Neural progenitor cell (in vitro differentiated cells): ENCODE data around the gene SLC15A3. TPM values are rescaled to one million over a fixed set of nuclear protein-coding genes. Genes with fewer than 3 reads are reported as not detected.

ENCODE experiments used
- DNase-seq: peaks from one replicate; pipeline ENCODE4 v3.0.0-alpha.2; 2016; ENCODE audit warnings: low spot score
- H2AFZ ChIP-seq: fragments of 200-600 bp; sonication (generic); replicated peaks from 2 replicates; pipeline ENCODE4 v1.6.1; 2016; ENCODE audit warnings: antibody characterized with exemption
- H3F3A ChIP-seq: fragments of 200-600 bp; sonication (generic); 2 replicates; pipeline ENCODE4 v1.6.1; 2016; ENCODE audit warnings: antibody characterized with exemption, low read depth
- H3K27ac ChIP-seq: fragments of 200-600 bp; sonication (generic); 2 replicates; pipeline ENCODE4 v1.5.1; 2016; ENCODE audit warnings: mild to moderate bottlenecking
- H3K27me3 ChIP-seq: fragments of 200-600 bp; sonication (generic); 2 replicates; pipeline ENCODE4 v1.6.1; 2016; ENCODE audit warnings: mild to moderate bottlenecking, moderate library complexity
- H3K36me3 ChIP-seq: fragments of 200-600 bp; sonication (generic); 2 replicates; pipeline ENCODE4 v1.5.1; 2016
- H3K4me1 ChIP-seq: fragments of 200-600 bp; sonication (generic); 2 replicates; pipeline ENCODE4 v1.6.1; 2016; ENCODE audit warnings: mixed run types
- H3K4me2 ChIP-seq: fragments of 200-600 bp; sonication (generic); 2 replicates; pipeline ENCODE4 v1.6.1; 2016
- H3K4me3 ChIP-seq: fragments of 200-600 bp; sonication (generic); 2 replicates; pipeline ENCODE4 v1.5.1; 2016
- H3K79me2 ChIP-seq: fragments of 200-600 bp; sonication (generic); 2 replicates; pipeline ENCODE4 v1.6.1; 2016; ENCODE audit warnings: low read depth
- H3K9ac ChIP-seq: fragments of 200-600 bp; sonication (generic); 2 replicates; pipeline ENCODE4 v1.6.1; 2016
- H3K9me3 ChIP-seq: fragments of 200-600 bp; sonication (generic); 2 replicates; pipeline ENCODE4 v1.5.1; 2016; ENCODE audit warnings: low read depth
- H4K20me1 ChIP-seq: fragments of 200-600 bp; sonication (generic); 2 replicates; pipeline ENCODE4 v1.6.1; 2016; ENCODE audit warnings: low read depth
- H3K27ac Mint-ChIP-seq: 3 replicates; pipeline ENCODE4 v1.8.0; 2021; ENCODE audit warnings: mixed read lengths
- H3K27me3 Mint-ChIP-seq: 2 replicates; pipeline ENCODE4 v1.8.0; 2022; ENCODE audit warnings: low read depth, mild to moderate bottlenecking, inconsistent platforms, moderate library complexity, mixed read lengths; ENCODE audit not compliant: insufficient read depth
- H3K36me3 Mint-ChIP-seq: 3 replicates; pipeline ENCODE4 v1.8.0; 2021; ENCODE audit warnings: mixed read lengths
- H3K4me1 Mint-ChIP-seq: 3 replicates; pipeline ENCODE4 v1.8.0; 2021; ENCODE audit warnings: mixed read lengths
- H3K4me3 Mint-ChIP-seq: 3 replicates; pipeline ENCODE4 v1.8.0; 2021; ENCODE audit warnings: mild to moderate bottlenecking, moderate library complexity, mixed read lengths
- H3K9me3 Mint-ChIP-seq: 3 replicates; pipeline ENCODE4 v1.8.0; 2020; ENCODE audit warnings: mixed read lengths
- CTCF ChIP-seq: fragments of 200-600 bp; sonication (generic); IDR thresholded peaks from 2 replicates; pipeline ENCODE4 v1.5.1; 2017; ENCODE audit warnings: antibody characterized with exemption, mild to moderate bottlenecking
- EZH2 ChIP-seq: fragments of 200-600 bp; sonication (generic); IDR thresholded peaks from 2 replicates; pipeline ENCODE4 v1.6.1; 2017; ENCODE audit warnings: antibody characterized with exemption, mild to moderate bottlenecking, moderate library complexity
- EZH2phosphoT487 ChIP-seq: fragments of 200-600 bp; sonication (generic); IDR thresholded peaks from 2 replicates; pipeline ENCODE4 v1.6.1; 2017; ENCODE audit warnings: antibody characterized with exemption
- total RNA-seq: library from RNA; depleted of rRNA; stranded (reverse); fragments of >200 nt; gene quantifications from 2 replicates; pipeline ENCODE4 v1.2.3, GENCODE V29; 2015; ENCODE audit warnings: low replicate concordance

The SLC15A3 gene
- total RNA-seq, 1 donor from 2014 or later, result 1.4 TPM

- Histone ChIP-seq H3K36me3 (no peaks in the 10 kb centered on the region), H3K27ac (no peak overlapping the region), H3K79me2 (peaks cover 39% of the 10 kb centered on the region), H3K4me1 (peaks cover 6% of the 10 kb centered on the region), H3K4me3 (no peak overlapping the region), H3K9me3 (no peaks in the 10 kb centered on the region), H3K27me3 (no peaks in the 10 kb centered on the region), H3K4me2 (no peak overlapping the region), H4K20me1 (peaks cover 25% of the 10 kb centered on the region), H2AFZ (no peak overlapping the region), H3K9ac (no peak overlapping the region), H3F3A (peaks cover 16% of the 10 kb centered on the region)
- no peak for DNase-seq
- Mint-ChIP-seq H3K4me1 (peaks cover 35% of the 10 kb centered on the region), H3K27ac (no peak overlapping the region), H3K4me3 (no peak overlapping the region), H3K27me3 (peaks cover 4% of the 10 kb centered on the region), H3K36me3 (peaks cover 22% of the 10 kb centered on the region), H3K9me3 (no peaks in the 10 kb centered on the region)
- TF ChIP-seq EZH2phosphoT487 (no peak), EZH2 (no peak), CTCF (no peak)
These were observed 32.0 kb downstream of the SLC15A3 start for GRCh38 chr11:60919956-60920355.

- TF ChIP-seq CTCF, result no peak
- no peak for TF ChIP-seq EZH2phosphoT487
- TF ChIP-seq EZH2, result no peak
- H3K4me2 ChIP-seq, result no peak overlapping the region
- peaks cover 21% of the 10 kb centered on the region for H3F3A ChIP-seq
- peaks cover 38% of the 10 kb centered on the region for H3K79me2 ChIP-seq
- no peaks in the 10 kb centered on the region for H3K36me3 ChIP-seq
- Mint-ChIP-seq H3K4me1 (peaks cover 37% of the 10 kb centered on the region), H3K27me3 (peaks cover 7% of the 10 kb centered on the region), H3K27ac (no peak overlapping the region), H3K4me3 (no peak overlapping the region), H3K9me3 (no peaks in the 10 kb centered on the region), H3K36me3 (peaks cover 22% of the 10 kb centered on the region)
- peaks cover 26% of the 10 kb centered on the region for H4K20me1 ChIP-seq
- no peaks in the 10 kb centered on the region for H3K27me3 ChIP-seq
- H3K4me3 ChIP-seq, result no peak overlapping the region
- H3K4me1 ChIP-seq, result peaks cover 6% of the 10 kb centered on the region
- DNase-seq, result no peak
- no peak overlapping the region for H2AFZ ChIP-seq
- no peaks in the 10 kb centered on the region for H3K9me3 ChIP-seq
- no peak overlapping the region for H3K9ac ChIP-seq
- no peak overlapping the region for H3K27ac ChIP-seq
These were observed 32.7 kb downstream of the SLC15A3 start for GRCh38 chr11:60919320-60919719.

GRCh38 chr11:60918939-60919265, 33.1 kb downstream of the SLC15A3 start:
- Histone ChIP-seq H4K20me1 (peaks cover 26% of the 10 kb centered on the region), H3K4me2 (no peak overlapping the region)
- H3K9me3 Mint-ChIP-seq, result no peaks in the 10 kb centered on the region

More at GRCh38 chr11:60918939-60919265, 33.1 kb downstream of the SLC15A3 start:
- Mint-ChIP-seq H3K27me3 (peaks cover 8% of the 10 kb centered on the region), H3K4me3 (no peak overlapping the region), H3K36me3 (peaks cover 22% of the 10 kb centered on the region), H3K27ac (no peak overlapping the region), H3K4me1 (peaks cover 35% of the 10 kb centered on the region)
- no peaks in the 10 kb centered on the region for H3K27me3 ChIP-seq
- no peak for DNase-seq
- no peaks in the 10 kb centered on the region for H3K36me3 ChIP-seq
- H3K9me3 ChIP-seq, result no peaks in the 10 kb centered on the region
- no peak overlapping the region for H3K27ac ChIP-seq
- H3K9ac ChIP-seq, result no peak overlapping the region
- peaks cover 38% of the 10 kb centered on the region for H3K79me2 ChIP-seq
- H3K4me1 ChIP-seq, result peaks cover 6% of the 10 kb centered on the region
- H2AFZ ChIP-seq, result no peak overlapping the region
- TF ChIP-seq CTCF (no peak), EZH2 (no peak), EZH2phosphoT487 (no peak)
- H3F3A ChIP-seq, result peaks cover 25% of the 10 kb centered on the region
- no peak overlapping the region for H3K4me3 ChIP-seq
